Measurements from ENCODE around the gene RING1. TPM values are rescaled to one million over a fixed set of nuclear protein-coding genes. Genes with fewer than 3 reads are reported as not detected.

Gene RING1
- total RNA-seq, 2 donors from 2014 or later = 27.9 to 28.2 TPM

DNA sequence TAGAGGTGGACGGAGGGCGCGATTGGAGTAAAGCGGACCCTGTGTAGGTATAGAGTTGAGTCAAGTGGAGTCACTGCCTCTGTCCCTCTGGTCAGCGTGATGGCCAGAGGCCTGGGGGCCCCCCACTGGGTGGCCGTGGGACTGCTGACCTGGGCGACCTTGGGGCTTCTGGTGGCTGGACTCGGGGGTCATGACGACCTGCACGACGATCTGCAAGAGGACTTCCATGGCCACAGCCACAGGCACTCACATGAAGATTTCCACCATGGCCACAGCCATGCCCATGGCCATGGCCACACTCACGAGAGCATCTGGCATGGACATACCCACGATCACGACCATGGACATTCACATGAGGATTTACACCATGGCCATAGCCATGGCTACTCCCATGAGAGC lies 7.2 kb upstream of the RING1 start:
- DNase-seq (no peak), ATAC-seq (no peak)
- Mint-ChIP-seq H3K4me1 (peaks cover 70% of the 10 kb centered on the region), H3K4me3 (peak overlapping the region; percentile 99), H3K27me3 (no peaks in the 10 kb centered on the region), H3K27ac (peak overlapping the region; percentile 99), H3K36me3 (ENCODE audit: low read depth) (peaks cover 8% of the 10 kb centered on the region)
- no peaks in the 10 kb centered on the region for H3K9me3 ChIP-seq (ENCODE audit: control insufficient read depth, low read length, poor library complexity, severe bottlenecking)

DNA sequence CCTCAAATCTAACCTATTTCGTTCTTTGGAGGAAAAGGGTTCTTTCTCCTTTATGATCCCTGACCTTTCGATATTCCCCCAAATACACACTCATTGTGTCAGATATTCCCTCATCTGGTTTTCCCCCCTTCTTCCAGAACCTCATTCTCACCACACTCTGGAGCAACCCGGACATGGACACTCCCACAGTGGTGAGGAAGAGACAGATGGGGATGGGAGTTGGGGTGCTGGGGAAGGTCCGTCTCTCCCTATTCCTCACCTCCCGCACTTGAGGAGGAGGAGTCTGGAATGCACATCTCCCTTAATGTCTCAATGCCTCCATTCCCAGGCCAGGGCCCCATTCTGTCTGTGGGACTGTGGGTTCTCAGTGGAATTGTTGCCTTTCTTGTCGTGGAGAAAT lies 6.4 kb upstream of the RING1 start:
- Mint-ChIP-seq H3K36me3 (ENCODE audit: low read depth) (peaks cover 6% of the 10 kb centered on the region), H3K4me1 (peaks cover 69% of the 10 kb centered on the region), H3K4me3 (peak overlapping the region; percentile 99), H3K27me3 (no peaks in the 10 kb centered on the region), H3K27ac (peak overlapping the region; percentile 99)
- ATAC-seq (no peak), DNase-seq (no peak)
- H3K9me3 ChIP-seq (ENCODE audit: control insufficient read depth, low read length, poor library complexity, severe bottlenecking) = no peaks in the 10 kb centered on the region

DNA sequence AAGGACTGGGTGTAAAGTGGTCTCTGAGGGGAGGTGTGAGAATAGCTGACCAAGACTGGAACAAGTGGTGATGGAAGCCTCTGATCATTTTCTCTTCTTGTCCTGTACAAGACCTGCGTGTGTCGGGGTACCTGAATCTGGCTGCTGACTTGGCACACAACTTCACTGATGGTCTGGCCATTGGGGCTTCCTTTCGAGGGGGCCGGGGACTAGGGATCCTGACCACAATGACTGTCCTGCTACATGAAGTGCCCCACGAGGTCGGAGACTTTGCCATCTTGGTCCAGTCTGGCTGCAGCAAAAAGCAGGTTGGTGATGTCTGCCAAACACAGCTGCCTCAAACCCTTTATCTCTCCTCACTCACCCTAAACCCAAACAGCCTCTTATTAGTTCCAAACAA lies 5.5 kb upstream of the RING1 start:
- DNase-seq (no peak), ATAC-seq (no peak)
- peak overlapping the region; percentile 27 for H3K27ac Mint-ChIP-seq
- no peaks in the 10 kb centered on the region for H3K9me3 ChIP-seq (ENCODE audit: control insufficient read depth, low read length, poor library complexity, severe bottlenecking)
- peak overlapping the region; percentile 99 for H3K4me3 Mint-ChIP-seq
- H3K36me3 Mint-ChIP-seq (ENCODE audit: low read depth) = peaks cover 6% of the 10 kb centered on the region
- H3K4me1 Mint-ChIP-seq = peaks cover 65% of the 10 kb centered on the region
- H3K27me3 Mint-ChIP-seq = no peaks in the 10 kb centered on the region

- Mint-ChIP-seq H3K4me3 (peak overlapping the region; percentile 93), H3K36me3 (ENCODE audit: low read depth) (peaks cover 6% of the 10 kb centered on the region), H3K4me1 (peaks cover 59% of the 10 kb centered on the region), H3K27me3 (no peaks in the 10 kb centered on the region), H3K27ac (peak overlapping the region; percentile 79)
- ATAC-seq (no peak), DNase-seq (no peak)
- H3K9me3 ChIP-seq (ENCODE audit: control insufficient read depth, low read length, poor library complexity, severe bottlenecking) = no peaks in the 10 kb centered on the region
Observed at GRCh38 chr6:33203443-33204164, 4.7 kb upstream of the RING1 start.

- ATAC-seq (no peak), DNase-seq (no peak)
- Mint-ChIP-seq H3K4me1 (peaks cover 59% of the 10 kb centered on the region), H3K27me3 (no peaks in the 10 kb centered on the region), H3K36me3 (ENCODE audit: low read depth) (peaks cover 9% of the 10 kb centered on the region), H3K27ac (peak overlapping the region; percentile 79), H3K4me3 (peak overlapping the region; percentile 93)
- H3K9me3 ChIP-seq (ENCODE audit: control insufficient read depth, low read length, poor library complexity, severe bottlenecking) = no peaks in the 10 kb centered on the region
Observed at GRCh38 chr6:33204165-33204414, 4.2 kb upstream of the RING1 start.

GRCh38 chr6:33204415-33205190 lies 3.7 kb upstream of the RING1 start, which contains the start of gene HSD17B8:
Gene HSD17B8 (plus strand): TSS chr6:33204655. CDS start chr6:33204669, 14 bp downstream.
- no peaks in the 10 kb centered on the region for H3K27me3 Mint-ChIP-seq
- H3K9me3 ChIP-seq (ENCODE audit: control insufficient read depth, low read length, poor library complexity, severe bottlenecking) = no peaks in the 10 kb centered on the region
- peaks cover 59% of the 10 kb centered on the region for H3K4me1 Mint-ChIP-seq
- H3K27ac Mint-ChIP-seq = peak within 1 kb of the TSS; percentile 79
- H3K4me3 Mint-ChIP-seq = peak within 1 kb of the TSS; percentile 93
- ATAC-seq = peak; percentile 68
- DNase-seq = peak; percentile 78 to 88 (median 88)
- H3K36me3 Mint-ChIP-seq (ENCODE audit: low read depth) = peaks cover 9% of the 10 kb centered on the region

GRCh38 chr6:33205191-33206026 lies 2.9 kb upstream of the RING1 start:
- H3K27me3 Mint-ChIP-seq = no peaks in the 10 kb centered on the region
- peak overlapping the region; percentile 93 for H3K4me3 Mint-ChIP-seq
- DNase-seq = no peak
- ATAC-seq = no peak
- H3K27ac Mint-ChIP-seq = peak overlapping the region; percentile 77
- peaks cover 9% of the 10 kb centered on the region for H3K36me3 Mint-ChIP-seq (ENCODE audit: low read depth)
- H3K4me1 Mint-ChIP-seq = peaks cover 61% of the 10 kb centered on the region
- no peaks in the 10 kb centered on the region for H3K9me3 ChIP-seq (ENCODE audit: control insufficient read depth, low read length, poor library complexity, severe bottlenecking)

GRCh38 chr6:33206027-33206863 lies 2.1 kb upstream of the RING1 start:
- no peaks in the 10 kb centered on the region for H3K9me3 ChIP-seq (ENCODE audit: control insufficient read depth, low read length, poor library complexity, severe bottlenecking)
- Mint-ChIP-seq H3K27me3 (no peaks in the 10 kb centered on the region), H3K36me3 (ENCODE audit: low read depth) (peaks cover 6% of the 10 kb centered on the region), H3K4me1 (peaks cover 55% of the 10 kb centered on the region), H3K4me3 (peak overlapping the region; percentile 93), H3K27ac (peak overlapping the region; percentile 77)
- no peak for DNase-seq
- ATAC-seq = no peak

- no peak for ATAC-seq
- peak overlapping the region; percentile 96 for H3K4me3 Mint-ChIP-seq
- no peak for DNase-seq
- H3K4me1 Mint-ChIP-seq = peaks cover 49% of the 10 kb centered on the region
- peak overlapping the region; percentile 90 for H3K27ac Mint-ChIP-seq
- H3K9me3 ChIP-seq (ENCODE audit: control insufficient read depth, low read length, poor library complexity, severe bottlenecking) = no peaks in the 10 kb centered on the region
- H3K27me3 Mint-ChIP-seq = peaks cover under 1% of the 10 kb centered on the region
- peaks cover 4% of the 10 kb centered on the region for H3K36me3 Mint-ChIP-seq (ENCODE audit: low read depth)
Observed at GRCh38 chr6:33206864-33207551, 1.3 kb upstream of the RING1 start.

DNA sequence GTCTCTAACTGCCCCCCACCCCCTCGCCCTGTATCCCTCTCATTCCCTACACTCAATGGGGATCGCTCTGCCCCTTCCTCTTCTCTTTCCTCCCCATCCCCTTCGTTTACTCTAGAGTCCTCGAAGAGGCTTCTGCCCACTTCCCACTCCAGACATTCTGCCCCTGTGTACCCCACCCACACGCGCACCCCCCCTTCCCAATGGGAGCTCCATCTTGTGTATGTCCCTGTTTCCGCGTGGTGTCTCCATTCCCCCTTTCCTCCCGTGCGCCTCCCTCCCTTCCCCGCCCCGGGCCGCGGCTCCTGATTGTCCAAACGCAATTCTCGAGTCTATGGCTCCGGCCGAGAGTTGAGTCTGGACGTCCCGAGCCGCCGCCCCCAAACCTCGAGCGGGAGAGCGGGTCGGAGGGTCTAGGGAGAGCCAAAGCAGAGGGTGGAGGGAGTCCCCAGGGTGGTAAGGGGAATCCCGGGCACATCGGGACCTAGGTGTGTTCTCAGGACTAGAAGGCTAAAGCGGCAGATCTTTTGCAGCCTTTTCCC lies 679 bp upstream of the RING1 start:
- H3K36me3 Mint-ChIP-seq (ENCODE audit: low read depth) = peaks cover 4% of the 10 kb centered on the region
- H3K27me3 Mint-ChIP-seq = peaks cover 7% of the 10 kb centered on the region
- ATAC-seq = no peak
- peaks cover 46% of the 10 kb centered on the region for H3K4me1 Mint-ChIP-seq
- peak overlapping the region; percentile 96 for H3K4me3 Mint-ChIP-seq
- no peak for DNase-seq
- H3K27ac Mint-ChIP-seq = peak overlapping the region; percentile 90
- H3K9me3 ChIP-seq (ENCODE audit: control insufficient read depth, low read length, poor library complexity, severe bottlenecking) = no peaks in the 10 kb centered on the region

GRCh38 chr6:33209856-33210255 lies 1.6 kb downstream of the RING1 start:
- DNase-seq = no peak
- Mint-ChIP-seq H3K4me3 (peak overlapping the region; percentile 96), H3K36me3 (ENCODE audit: low read depth) (peaks cover 4% of the 10 kb centered on the region), H3K27ac (peak overlapping the region; percentile 90), H3K4me1 (peaks cover 53% of the 10 kb centered on the region), H3K27me3 (peaks cover 26% of the 10 kb centered on the region)
- ATAC-seq = no peak
- H3K9me3 ChIP-seq (ENCODE audit: control insufficient read depth, low read length, poor library complexity, severe bottlenecking) = no peaks in the 10 kb centered on the region

GRCh38 chr6:33211136-33211535 lies 2.8 kb downstream of the RING1 start:
- ATAC-seq (no peak), DNase-seq (no peak)
- H3K4me3 Mint-ChIP-seq = no peak overlapping the region
- no peak overlapping the region for H3K27ac Mint-ChIP-seq
- H3K4me1 Mint-ChIP-seq = peaks cover 42% of the 10 kb centered on the region
- peaks cover 4% of the 10 kb centered on the region for H3K36me3 Mint-ChIP-seq (ENCODE audit: low read depth)
- H3K9me3 ChIP-seq (ENCODE audit: control insufficient read depth, low read length, poor library complexity, severe bottlenecking) = no peaks in the 10 kb centered on the region
- H3K27me3 Mint-ChIP-seq = peaks cover 37% of the 10 kb centered on the region

Measured in T-helper 17 cell (primary cell).